Testis (tissue), 3 donors: ENCODE measurements around the gene WDR76. TPM values are rescaled to one million over a fixed set of nuclear protein-coding genes. Genes with fewer than 3 reads are reported as not detected.
A peak's percentile ranks its signal among the peaks of the same experiment; 100 is the strongest.

Experiments
- DNase-seq: peaks from one replicate; pipeline ENCODE4 v3.0.0-alpha.2; 2019
- H3K27ac ChIP-seq, 2 donors: fragments of 200-600 bp; sonication (generic); one replicate each; pipeline ENCODE4 v1.5.1; 2019
- H3K27me3 ChIP-seq: fragments of 200-600 bp; sonication (generic); one replicate; pipeline ENCODE4 v1.5.1; 2019
- H3K36me3 ChIP-seq: fragments of 200-600 bp; sonication (generic); one replicate; pipeline ENCODE4 v1.5.1; 2017; ENCODE audit warnings: low read depth; ENCODE audit errors: missing control alignments
- H3K4me1 ChIP-seq: fragments of 200-600 bp; sonication (generic); one replicate; pipeline ENCODE4 v1.5.1; 2019
- H3K4me3 ChIP-seq, 2 donors: fragments of 200-600 bp; sonication (generic); one replicate each; pipeline ENCODE4 v1.5.1; 2017 to 2019
- H3K9me3 ChIP-seq: fragments of 200-600 bp; sonication (generic); one replicate; pipeline ENCODE4 v1.5.1; 2017
- CTCF ChIP-seq, 3 experiments: fragments of 450-650 bp in 2 of 3; fragments of 200-600 bp in 1 of 3; sonication (generic) in 1 of 3; IDR thresholded peaks; one replicate each; pipeline ENCODE4 v1.5.1; 2016 to 2019; ENCODE audit warnings: antibody characterized with exemption in 3 of 3, mild to moderate bottlenecking in 2 of 3, moderate library complexity in 1 of 3
- POLR2A ChIP-seq: fragments of 450-650 bp; IDR thresholded peaks from one replicate; pipeline ENCODE4 v1.6.1; 2017; ENCODE audit warnings: antibody characterized with exemption, mild to moderate bottlenecking, moderate library complexity
- WGBS, 2 donors: methylation state at CpG; one replicate each; pipeline ENCODE4 v1.1.5; 2018; 5-methylcytosine and 5-hydroxymethylcytosine counted together
- intact Hi-C: fragments of 100-400 bp; cut with DNase I; formaldehyde crosslinking; loops from one replicate; pipeline ENCODE4 v1.15.1; 2023; ENCODE audit warnings: low total_unique reads
- microRNA counts, 2 donors: library from miRNA; unstranded; fragments of <30 nt; microRNA quantifications; one replicate each; lab custom pipeline; 2016
- microRNA-seq, 2 donors: library from miRNA; unstranded; fragments of <30 nt; microRNA quantifications; one replicate each; pipeline ENCODE4, GENCODE V29; 2016; ENCODE audit warnings: borderline number of aligned reads in 2 of 2, borderline replicate concordance in 1 of 2
- polyA plus RNA-seq: library from polyadenylated mRNA; stranded (reverse); fragments of 350-450 nt; fragmentation: Illumina TruSeq; extraction: RNeasy Lipid Tissue Mini Kit (QIAGEN cat#74804); gene quantifications from one replicate; pipeline ENCODE4 v1.2.3, GENCODE V29; 2014; ENCODE audit warnings: low read depth, low replicate concordance; ENCODE audit not compliant: insufficient read depth
- small RNA-seq, 2 donors: library from RNA; depleted of rRNA; stranded (forward); fragments of <200 nt; gene quantifications; one replicate each; pipeline ENCODE3, GENCODE V24; 2016
- total RNA-seq, 2 donors: library from RNA; depleted of rRNA; stranded (reverse); fragments of >200 nt; gene quantifications; one replicate each; pipeline ENCODE4 v1.2.3, GENCODE V29; 2016

WDR76 gene
- total and polyA plus RNA-seq, 3 donors from 2014 or later, result 7.9 to 16.9 (median 9.5) TPM

DNA sequence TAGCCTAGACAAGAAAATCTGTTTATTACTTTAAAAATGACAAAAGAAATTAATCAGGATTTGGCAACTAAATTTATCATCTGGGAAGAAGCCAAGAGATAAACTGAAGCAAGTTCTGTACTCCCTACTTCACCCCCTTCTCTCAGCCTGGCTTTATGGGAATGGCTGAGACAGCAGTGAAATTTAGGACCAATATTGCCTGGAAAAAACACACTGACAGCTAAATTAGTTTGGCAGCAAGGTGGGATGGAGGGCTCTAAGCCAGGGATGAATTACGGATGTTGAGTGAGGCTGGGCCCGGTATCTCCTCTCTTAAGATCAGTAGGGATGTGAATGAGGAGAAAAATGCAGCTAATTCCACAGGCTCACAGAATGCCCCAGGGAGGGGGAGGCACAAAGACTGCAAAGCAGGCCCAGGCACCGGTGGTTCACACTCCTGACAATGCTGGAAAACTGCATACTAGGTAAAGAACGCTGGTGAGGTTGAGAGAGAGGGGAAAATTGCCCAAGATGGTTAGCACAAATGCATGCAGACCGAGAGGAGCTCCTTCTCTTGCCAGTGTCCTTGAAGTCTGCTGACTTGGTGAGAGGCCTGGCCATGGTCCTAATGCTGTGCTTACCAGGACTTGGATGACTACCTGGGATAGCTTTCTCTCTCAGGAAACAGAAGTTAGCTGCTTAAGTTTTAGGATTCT lies 89.0 kb downstream of the WDR76 start:
- H3K4me3 ChIP-seq, result no peak overlapping the region
- H3K9me3 ChIP-seq, result no peaks in the 10 kb centered on the region
- no peaks in the 10 kb centered on the region for H3K27me3 ChIP-seq
- peak; percentile 77 for DNase-seq
- peak overlapping the region in 1 of 2 donors; percentile 58 for H3K27ac ChIP-seq
- WGBS, 2 donors, result 26 to 30% methylated on average over 5 of the region's 5 CpGs
- no peak for TF ChIP-seq CTCF (IDR thresholded peaks at IDR 0.05)
- TF ChIP-seq POLR2A, result no peak
- peaks cover 35% of the 10 kb centered on the region for H3K4me1 ChIP-seq
- H3K36me3 ChIP-seq, result no peaks in the 10 kb centered on the region
- intact Hi-C loops, result no loop called here

- H3K27me3 ChIP-seq, result no peaks in the 10 kb centered on the region
- TF ChIP-seq POLR2A (no peak), CTCF (IDR thresholded peaks at IDR 0.05) (no peak)
- H3K9me3 ChIP-seq, result no peaks in the 10 kb centered on the region
- no peak for DNase-seq
- peak overlapping the region in 1 of 2 donors; percentile 58 for H3K27ac ChIP-seq
- H3K36me3 ChIP-seq, result no peaks in the 10 kb centered on the region
- H3K4me3 ChIP-seq, result no peak overlapping the region
- intact Hi-C loops, result no loop called here
- WGBS, 2 donors, result 48 to 61% methylated on average over 4 of the region's 4 CpGs
- H3K4me1 ChIP-seq, result peaks cover 35% of the 10 kb centered on the region
Measured at GRCh38 chr15:43916326-43916660, 89.5 kb downstream of the WDR76 start.

MicroRNAs encoded within 50 kb of the gene (microRNA counts, 767-probe panel; counts per million panel counts)
- 0 to 152 counts per million in 2 donors for microRNA hsa-miR-1282 (lab: Ali Mortazavi, UCI)

Small RNAs within 50 kb of the gene (microRNA-seq; reads per million reads assigned to microRNA genes)
- 0 to 0.69 reads per million in 2 donors for gene MIR1282

Small RNAs within 50 kb of the gene (small RNA-seq; reads per million reads assigned to genes)
- gene MIR1282 (0 reads per million in 2 donors), gene RF00019 (0 reads per million in 2 donors)

Other genes starting within 250 kb of the WDR76 start
- 100 to 1,000 TPM; 138 to 165 TPM for gene PPIP5K1, start 236.8 kb upstream of the WDR76 start, total RNA-seq
- gene PPIP5K1, start 236.8 kb upstream of the WDR76 start, polyA plus RNA-seq, result 44.9 TPM
- under 1 TPM in 1 of 2 donors, not detected in 1; 0.56 TPM for gene CKMT1B, start 233.0 kb upstream of the WDR76 start, total RNA-seq
- gene CKMT1B, start 233.0 kb upstream of the WDR76 start, polyA plus RNA-seq, result 0.57 TPM
- 10 to 100 TPM; 10.1 to 20.1 TPM for gene STRC, start 208.2 kb upstream of the WDR76 start, total RNA-seq
- 10.6 TPM for gene STRC, start 208.2 kb upstream of the WDR76 start, polyA plus RNA-seq
- 10 to 100 TPM; 29.7 to 49.6 TPM for gene CATSPER2, start 178.2 kb upstream of the WDR76 start, total RNA-seq
- gene CATSPER2, start 178.2 kb upstream of the WDR76 start, polyA plus RNA-seq, result 59.0 TPM
- 1 to 10 TPM in 1 of 2 donors, under 1 TPM in 1; 0.68 to 1.2 TPM for gene CKMT1A, start 133.1 kb upstream of the WDR76 start, total RNA-seq
- gene CKMT1A, start 133.1 kb upstream of the WDR76 start, polyA plus RNA-seq, result 1.4 TPM
- gene PDIA3, start 80.6 kb upstream of the WDR76 start, total RNA-seq, result 100 to 1,000 TPM; 113 to 120 TPM
- gene PDIA3, start 80.6 kb upstream of the WDR76 start, polyA plus RNA-seq, result 373 TPM
- gene ELL3, start 50.0 kb upstream of the WDR76 start, total RNA-seq, result 10 to 100 TPM; 16.9 to 18.6 TPM
- gene ELL3, start 50.0 kb upstream of the WDR76 start, polyA plus RNA-seq, result 66.3 TPM
- 100 to 1,000 TPM; 823 to 834 TPM for gene SERF2, start 34.7 kb upstream of the WDR76 start, total RNA-seq
- 745 TPM for gene SERF2, start 34.7 kb upstream of the WDR76 start, polyA plus RNA-seq
- gene SERINC4, start 26.8 kb upstream of the WDR76 start, total RNA-seq, result 10 to 100 TPM in 1 of 2 donors, 1 to 10 TPM in 1; 7.0 to 11.7 TPM
- gene SERINC4, start 26.8 kb upstream of the WDR76 start, polyA plus RNA-seq, result 11.7 TPM
- gene HYPK, start 26.4 kb upstream of the WDR76 start, total RNA-seq, result 10 to 100 TPM; 15.4 to 35.7 TPM
- gene HYPK, start 26.4 kb upstream of the WDR76 start, polyA plus RNA-seq, result 9.6 TPM
- 10 to 100 TPM; 22.5 to 28.6 TPM for gene MFAP1, start 2.3 kb upstream of the WDR76 start, total RNA-seq
- 29.2 TPM for gene MFAP1, start 2.3 kb upstream of the WDR76 start, polyA plus RNA-seq